CD4-positive, alpha-beta T cell (primary cell): ENCODE data around the gene TEX35. TPM values are rescaled to one million over a fixed set of nuclear protein-coding genes. Genes with fewer than 3 reads are reported as not detected.

ENCODE experiments used
- ATAC-seq: fragments of 200-7000 bp; cut with Tn5 transposase; one replicate; pipeline ENCODE4 v1.10.0; 2022; ENCODE audit warnings: mild to moderate bottlenecking; ENCODE audit not compliant: poor library complexity
- CTCF ChIA-PET: fragments of 350-600 bp; sonication (Branson Sonifier 250); formaldehyde crosslinking; loops from one replicate; lab custom pipeline; 2021; ENCODE audit warnings: antibody characterized with exemption, inconsistent platforms; lab: Charles Lee
- POLR2A ChIA-PET: fragments of 350-600 bp; sonication (Branson Sonifier 250); formaldehyde crosslinking; loops from one replicate; lab custom pipeline; 2021; ENCODE audit warnings: antibody characterized with exemption, inconsistent platforms; lab: Charles Lee
- DNase-seq, 14 experiments: peaks; one replicate each; pipeline ENCODE4 v3.0.0-alpha.2; 2013 to 2020; ENCODE audit warnings: mixed read lengths in 2 of 14
- H3K27ac ChIP-seq, 2 donors: one replicate each; pipeline versions ENCODE4 v1.5.1 to v1.7.0; 2013; ENCODE audit warnings: low read length in 2 of 2, low read depth in 1 of 2, mild to moderate bottlenecking in 1 of 2
- H3K27me3 ChIP-seq, 2 experiments: 1 replicate in 1 of 2; 2 replicates in 1 of 2; pipeline versions ENCODE4 v1.6.1 to v1.7.0; 2013; ENCODE audit warnings: low read length in 2 of 2, control low read depth in 1 of 2, mild to moderate bottlenecking in 1 of 2, moderate library complexity in 1 of 2; ENCODE audit not compliant: insufficient read depth in 2 of 2, control insufficient read depth in 1 of 2
- H3K36me3 ChIP-seq: one replicate; pipeline ENCODE4 v1.6.1; 2013; ENCODE audit warnings: low read length, control low read depth; ENCODE audit not compliant: insufficient read depth
- H3K4me1 ChIP-seq: one replicate; pipeline ENCODE4 v1.6.1; 2013; ENCODE audit warnings: low read length, control low read depth; ENCODE audit not compliant: insufficient read depth
- H3K4me3 ChIP-seq: one replicate; pipeline ENCODE4 v1.5.1; 2013; ENCODE audit warnings: mild to moderate bottlenecking, low read length, moderate library complexity
- H3K9me3 ChIP-seq, 2 experiments: 1 replicate in 1 of 2; 2 replicates in 1 of 2; pipeline versions ENCODE4 v1.6.1 to v1.7.0; 2013; ENCODE audit warnings: low read length in 2 of 2, mild to moderate bottlenecking in 2 of 2, control low read depth in 1 of 2, moderate library complexity in 1 of 2; ENCODE audit not compliant: control insufficient read depth in 1 of 2, insufficient read depth in 1 of 2
- H3K27ac Mint-ChIP-seq: one replicate; pipeline ENCODE4 v1.8.0; 2020; ENCODE audit warnings: mixed read lengths
- H3K27me3 Mint-ChIP-seq: one replicate; pipeline ENCODE4 v1.8.0; 2021; ENCODE audit warnings: mixed read lengths
- H3K36me3 Mint-ChIP-seq: one replicate; pipeline ENCODE4 v1.8.0; 2021; ENCODE audit warnings: low read depth, mixed read lengths
- H3K4me1 Mint-ChIP-seq: one replicate; pipeline ENCODE4 v1.8.0; 2021; ENCODE audit warnings: low read depth, mixed read lengths
- H3K4me3 Mint-ChIP-seq: one replicate; pipeline ENCODE4 v1.8.0; 2020; ENCODE audit warnings: mild to moderate bottlenecking, mixed read lengths
- H3K9me3 Mint-ChIP-seq: one replicate; pipeline ENCODE4 v1.8.0; 2020; ENCODE audit warnings: mixed read lengths
- CTCF ChIP-seq: fragments of 200-600 bp; IDR thresholded peaks from one replicate; pipeline ENCODE4 v1.8.0; 2022; ENCODE audit warnings: antibody characterized with exemption, mild to moderate bottlenecking
- intact Hi-C, 2 experiments: fragments of 100-400 bp; cut with DNase I in 1 of 2; cut with micrococcal nuclease in 1 of 2; formaldehyde crosslinking; loops; one replicate each; pipeline versions ENCODE4 v1.15.1 to v1.9.0; 2023 to 2025; cut with DNase I, micrococcal nuclease
- total RNA-seq, 174 experiments: library from RNA in 2 of 174; stranded (reverse) in 2 of 174; gene quantifications; one replicate each; pipeline ENCODE4 v1.2.3 and lab custom pipeline; 2021 to 2026

Gene TEX35
- total RNA-seq, 2 experiments from 2014 or later = not detected

GRCh38 chr1:178521241-178521640, 8.3 kb downstream of the TEX35 start:
- H3K4me1 ChIP-seq = no peaks in the 10 kb centered on the region
- no peaks in the 10 kb centered on the region for H3K36me3 ChIP-seq
- Mint-ChIP-seq H3K36me3 (no peaks in the 10 kb centered on the region), H3K27ac (no peak overlapping the region), H3K9me3 (no peaks in the 10 kb centered on the region), H3K27me3 (no peaks in the 10 kb centered on the region), H3K4me1 (no peaks in the 10 kb centered on the region), H3K4me3 (no peak overlapping the region)
- CTCF ChIA-PET = no interaction called here
- no peak overlapping the region for H3K4me3 ChIP-seq
- H3K27me3 ChIP-seq = no peaks in the 10 kb centered on the region
- intact Hi-C loops = no loop called here
- H3K9me3 ChIP-seq = no peaks in the 10 kb centered on the region
- ATAC-seq = no peak
- H3K27ac ChIP-seq = no peak overlapping the region
- TF ChIP-seq CTCF = no peak
- no peak for DNase-seq
- POLR2A ChIA-PET = no interaction called here

DNA sequence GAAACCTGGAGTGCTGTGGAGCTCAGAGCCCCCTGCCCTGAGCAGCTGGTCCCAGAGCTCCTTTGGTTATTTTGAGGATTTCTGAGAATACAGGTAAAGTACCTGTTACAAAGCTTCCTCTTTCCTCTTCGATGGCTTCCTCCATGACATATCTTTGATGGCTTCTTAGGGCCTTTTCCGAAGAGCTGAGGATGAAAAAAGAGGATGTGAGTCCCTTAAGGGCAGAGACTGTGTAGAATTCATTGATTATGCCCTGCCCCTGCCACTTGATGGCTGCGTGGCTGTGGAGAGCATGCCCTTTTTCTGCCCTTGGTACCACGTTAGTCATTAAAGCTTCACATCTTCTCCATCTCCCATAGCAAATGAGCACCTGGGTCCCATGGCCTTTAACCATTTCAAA, 14.2 kb downstream of the TEX35 start:
- Histone ChIP-seq H3K4me1 (peaks cover 3% of the 10 kb centered on the region), H3K36me3 (no peaks in the 10 kb centered on the region), H3K27ac (no peak overlapping the region), H3K9me3 (no peaks in the 10 kb centered on the region), H3K4me3 (no peak overlapping the region), H3K27me3 (no peaks in the 10 kb centered on the region)
- Mint-ChIP-seq H3K27ac (no peak overlapping the region), H3K27me3 (peaks cover under 1% of the 10 kb centered on the region), H3K4me3 (no peak overlapping the region), H3K36me3 (no peaks in the 10 kb centered on the region), H3K9me3 (no peaks in the 10 kb centered on the region), H3K4me1 (peaks cover under 1% of the 10 kb centered on the region)
- TF ChIP-seq CTCF = no peak
- no peak for DNase-seq
- intact Hi-C loops = no loop called here
- ChIA-PET POLR2A (no interaction called here), CTCF (no interaction called here)
- ATAC-seq = no peak

DNA sequence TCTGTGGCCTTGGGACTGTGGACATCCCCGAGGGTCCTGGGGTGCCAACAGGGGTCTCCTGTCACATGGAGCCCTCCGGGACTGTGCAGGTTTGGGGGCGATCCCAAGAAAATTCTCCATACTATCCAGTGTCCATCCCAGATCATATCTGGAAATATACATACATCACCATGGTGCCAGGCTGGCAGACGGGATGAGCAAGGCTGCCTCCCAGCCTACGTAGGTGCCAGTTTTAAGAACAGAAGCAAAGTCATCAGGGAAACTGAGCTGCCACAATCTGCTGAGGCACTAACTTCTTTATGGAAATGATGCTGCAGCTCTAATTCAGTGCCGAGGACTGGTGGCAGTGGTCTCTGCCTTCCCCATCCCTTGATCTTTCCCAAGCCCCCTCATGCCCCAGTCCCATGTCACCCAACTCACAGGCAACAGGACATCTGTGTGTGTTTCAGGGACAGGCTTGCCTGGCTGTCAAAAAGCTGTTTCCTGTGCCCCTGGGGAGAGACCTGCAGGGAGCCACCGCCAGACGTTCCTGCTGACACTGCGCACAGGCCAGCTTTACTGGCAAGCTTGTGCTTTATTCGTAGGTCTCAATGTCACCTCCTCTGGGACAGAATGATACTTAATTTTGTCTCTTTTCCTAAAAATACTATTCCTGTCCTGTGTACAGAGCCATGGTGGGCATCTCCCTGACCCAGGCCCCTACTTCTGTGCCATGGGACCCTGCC, 15.5 kb downstream of the TEX35 start:
- H3K9me3 ChIP-seq = no peaks in the 10 kb centered on the region
- peaks cover 7% of the 10 kb centered on the region for H3K4me1 ChIP-seq
- ATAC-seq = no peak
- ChIA-PET CTCF (no interaction called here), POLR2A (no interaction called here)
- Mint-ChIP-seq H3K4me1 (peaks cover 5% of the 10 kb centered on the region), H3K36me3 (no peaks in the 10 kb centered on the region), H3K4me3 (no peak overlapping the region), H3K27me3 (peaks cover 5% of the 10 kb centered on the region), H3K27ac (no peak overlapping the region), H3K9me3 (no peaks in the 10 kb centered on the region)
- intact Hi-C loops = no loop called here
- H3K36me3 ChIP-seq = no peaks in the 10 kb centered on the region
- H3K27ac ChIP-seq = no peak overlapping the region
- no peak for DNase-seq
- TF ChIP-seq CTCF = no peak
- H3K4me3 ChIP-seq = no peak overlapping the region
- no peaks in the 10 kb centered on the region for H3K27me3 ChIP-seq
